Activated CD4-positive, CD25-positive, alpha-beta regulatory T cell treated with anti-CD3 and anti-CD28 coated beads, Interleukin-2, amount 50 U/mL, for 16 hours (primary cell): ENCODE data around the gene CLCNKA.
"Not testable (repeated sequence)": the region's sequence is repeated elsewhere in the genome, so short reads cannot be mapped to it uniquely, and the experiment has no call there.

Experiments used
- DNase-seq: peaks from one replicate; pipeline ENCODE4 v3.0.0-alpha.2; 2020; ENCODE audit warnings: low read depth, low spot score

CLCNKA gene

GRCh38 chr1:16017461-16018303 is 4.2 kb upstream of the CLCNKA start, which contains the start of gene HSPB7:
Gene HSPB7, minus strand, starts transcription at chr1:16018043. Its CDS starts 80 bp downstream, at chr1:16017963.
- DNase-seq: no peak

- DNase-seq: no peak
These were observed 3.5 kb upstream of the CLCNKA start for GRCh38 chr1:16018308-16018707.

- DNase-seq: no peak
These were observed 2.8 kb upstream of the CLCNKA start for GRCh38 chr1:16018749-16019643.

GRCh38 chr1:16019644-16020277 is 2.1 kb upstream of the CLCNKA start:
- DNase-seq: no peak

GRCh38 chr1:16020325-16020724 is 1.5 kb upstream of the CLCNKA start:
- DNase-seq: no peak

- not testable (repeated sequence) for DNase-seq
These were observed 958 bp upstream of the CLCNKA start for GRCh38 chr1:16020878-16021277.

- DNase-seq: no peak
These were observed 557 bp downstream of the CLCNKA start for GRCh38 chr1:16022393-16022792.

GRCh38 chr1:16023050-16023653 is 1.3 kb downstream of the CLCNKA start:
- no peak for DNase-seq

- DNase-seq: not testable (repeated sequence)
These were observed 4.5 kb downstream of the CLCNKA start for GRCh38 chr1:16026302-16026701.

GRCh38 chr1:16026723-16027484 is 5.1 kb downstream of the CLCNKA start:
- no peak for DNase-seq

- DNase-seq: no peak
These were observed 6.6 kb downstream of the CLCNKA start for GRCh38 chr1:16028237-16029002.

GRCh38 chr1:16029003-16029268 is 7.1 kb downstream of the CLCNKA start:
- not testable (repeated sequence) for DNase-seq

- no peak for DNase-seq
These were observed 7.5 kb downstream of the CLCNKA start for GRCh38 chr1:16029288-16029687.

GRCh38 chr1:16031551-16031950 is 9.7 kb downstream of the CLCNKA start:
- DNase-seq: no peak

- DNase-seq: no peak
These were observed 10.7 kb downstream of the CLCNKA start for GRCh38 chr1:16032388-16033102.

GRCh38 chr1:16033103-16033632 is 11.3 kb downstream of the CLCNKA start:
- DNase-seq: not testable (repeated sequence)

- DNase-seq: not testable (repeated sequence)
These were observed 14.6 kb downstream of the CLCNKA start for GRCh38 chr1:16036461-16036860.

- DNase-seq: no peak
These were observed 16.7 kb downstream of the CLCNKA start for GRCh38 chr1:16038620-16038912.

- not testable (repeated sequence) for DNase-seq
These were observed 18.0 kb downstream of the CLCNKA start for GRCh38 chr1:16039871-16040270.

GRCh38 chr1:16041200-16041599 is 19.4 kb downstream of the CLCNKA start:
- no peak for DNase-seq
